Ovary (tissue), 9 donors: Measurements from ENCODE around the gene CCL4. TPM values are rescaled to one million over a fixed set of nuclear protein-coding genes. Genes with fewer than 3 reads are reported as not detected.

Experiments
- DNase-seq, 5 donors: peaks; one replicate each; pipeline ENCODE4 v3.0.0-alpha.2; 2019 to 2020
- H3K27ac ChIP-seq, 2 donors: fragments of 200-600 bp; one replicate each; pipeline versions ENCODE4 v1.5.1 to v1.8.0; 2019 to 2022
- H3K27me3 ChIP-seq: fragments of 200-600 bp; one replicate; pipeline ENCODE4 v1.8.0; 2022
- H3K36me3 ChIP-seq: fragments of 200-600 bp; sonication (generic); one replicate; pipeline ENCODE4 v1.5.1; 2019
- H3K4me1 ChIP-seq: one replicate; pipeline ENCODE4 v1.8.1; 2013; ENCODE audit warnings: mild to moderate bottlenecking, moderate library complexity; ENCODE audit not compliant: insufficient read depth
- H3K4me3 ChIP-seq: fragments of 200-600 bp; sonication (generic); one replicate; pipeline ENCODE4 v1.5.1; 2017
- H3K9me3 ChIP-seq, 2 donors: fragments of 200-600 bp in 1 of 2; sonication (generic) in 1 of 2; one replicate each; pipeline versions ENCODE4 v1.5.1 to v1.8.1; 2013 to 2019; ENCODE audit warnings: mild to moderate bottlenecking in 1 of 2, moderate library complexity in 1 of 2
- CTCF ChIP-seq, 3 donors: fragments of 450-650 bp in 2 of 3; fragments of 200-600 bp in 1 of 3; IDR thresholded peaks; one replicate each; pipeline versions ENCODE4 v1.5.1 to v1.8.0; 2016 to 2022; ENCODE audit warnings: antibody characterized with exemption in 3 of 3, mild to moderate bottlenecking in 1 of 3
- EP300 ChIP-seq: sonication (generic); formaldehyde crosslinking; IDR thresholded peaks from one replicate; pipeline ENCODE4 v1.6.1; 2017; ENCODE audit warnings: antibody characterized with exemption
- POLR2A ChIP-seq: fragments of 450-650 bp; IDR thresholded peaks from one replicate; pipeline ENCODE4 v1.6.1; 2017; ENCODE audit warnings: antibody characterized with exemption, mild to moderate bottlenecking, moderate library complexity
- WGBS, 3 donors: extraction: QIAGEN DNeasy Blood & Tissue Kit in 1 of 3; methylation state at CpG; one replicate each; pipeline versions ENCODE4 v1.1.5 to v1.1.7; 2013 to 2017; 5-methylcytosine and 5-hydroxymethylcytosine counted together
- intact Hi-C, 4 donors: fragments of 100-400 bp; cut with DNase I; formaldehyde crosslinking; loops; one replicate each; pipeline versions ENCODE4 v1.11.0 to v1.15.1; 2022 to 2023
- polyA plus RNA-seq, 2 donors: library from polyadenylated mRNA; stranded (reverse); fragments of 200-250 nt in 1 of 2; fragments of 350-450 nt in 1 of 2; fragmentation: Illumina TruSeq in 1 of 2; extraction: RNeasy Lipid Tissue Mini Kit (QIAGEN cat#74804) in 1 of 2; gene quantifications; one replicate each; pipeline ENCODE4 v1.2.3, GENCODE V29; 2013 to 2014
- total RNA-seq, 7 donors: library from RNA; depleted of rRNA in 2 of 7; stranded (reverse); fragments of >200 nt in 2 of 7; fragmentation: NEBNext Ultra II Directional in 3 of 7; extraction: Animal tissue kit (Norgen Biotek cat#: 25700) in 3 of 7; gene quantifications; one replicate each; pipeline versions ENCODE4 v1.1.0 to v1.2.4, GENCODE V29; 2016 to 2023
- donor health status: DM: no; HTN: no; CAD: no; lungs with moderate emphysema.
- donor health status: DM: no; HTN: no; CAD: no.
- donor health status: Bipolar disorder and iron deficiency.
- donor health status: DM: yes; HTN: yes; CAD: no.
- donor health status: DM: no; HTN: no; CAD: no.
- donor health status: DM: yes; HTN: yes; CAD: no.

CCL4 gene
- total and polyA plus RNA-seq, 9 donors, result 1.1 to 17.2 (median 2.3) TPM

GRCh38 chr17:36088670-36089338 is 14.8 kb upstream of the CCL4 start:
- H3K4me3 ChIP-seq, result no peak overlapping the region
- WGBS, 3 donors, result 70 to 82% (median 79%) methylated on average over 14 of the region's 14 CpGs
- DNase-seq, result no peak

DNA sequence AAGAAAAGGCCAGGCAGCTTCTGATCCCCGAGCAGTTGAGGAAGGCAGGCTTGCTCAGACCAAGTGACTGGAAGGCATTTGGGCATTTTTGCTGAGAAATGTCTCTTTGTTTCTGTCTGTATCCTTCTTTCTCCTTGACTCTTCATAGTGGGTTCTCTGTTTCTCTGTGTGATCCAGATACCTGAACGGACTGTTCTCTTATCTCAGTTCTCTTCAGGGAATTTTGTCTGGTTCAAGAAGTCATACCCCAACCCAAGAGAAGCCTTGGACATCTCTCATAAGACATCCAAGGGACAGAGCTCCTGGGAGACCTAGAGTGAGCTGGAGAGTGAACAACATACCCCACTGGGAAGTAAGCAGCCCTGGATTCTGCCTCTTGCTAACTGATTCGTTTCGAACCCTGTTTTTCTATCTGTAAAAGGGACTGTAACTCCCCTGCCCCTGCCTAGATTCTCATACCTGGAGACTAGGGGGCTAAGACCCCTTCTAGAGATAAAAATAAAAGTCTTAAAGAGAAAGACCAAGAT is 14.2 kb upstream of the CCL4 start:
- no peaks in the 10 kb centered on the region for H3K9me3 ChIP-seq
- DNase-seq, result no peak
- TF ChIP-seq EP300 (no peak), CTCF (IDR thresholded peaks at IDR 0.05) (no peak), POLR2A (no peak)
- H3K27ac ChIP-seq, result no peak overlapping the region
- intact Hi-C loops, result loop anchor here in 1 of 4 donors (5.0 kb wide), 1 partner anchor 1192 kb away; no protein-coding TSS in a partner anchor
- H3K4me3 ChIP-seq, result no peak overlapping the region
- H3K4me1 ChIP-seq, result no peaks in the 10 kb centered on the region
- H3K27me3 ChIP-seq, result no peaks in the 10 kb centered on the region
- no peaks in the 10 kb centered on the region for H3K36me3 ChIP-seq
- WGBS, 3 donors, result 69 to 73% (median 69%) methylated on average over 4 of the region's 4 CpGs

More at GRCh38 chr17:36088670-36089338, 14.8 kb upstream of the CCL4 start:
- H3K27ac ChIP-seq, result no peak overlapping the region
- TF ChIP-seq POLR2A (no peak), EP300 (no peak), CTCF (IDR thresholded peaks at IDR 0.05) (no peak)
- no peaks in the 10 kb centered on the region for H3K36me3 ChIP-seq
- no peaks in the 10 kb centered on the region for H3K9me3 ChIP-seq
- H3K4me1 ChIP-seq, result no peaks in the 10 kb centered on the region
- intact Hi-C loops, result loop anchor here in 1 of 4 donors (5.0 kb wide), 1 partner anchor 1192 kb away; no protein-coding TSS in a partner anchor
- H3K27me3 ChIP-seq, result no peaks in the 10 kb centered on the region

GRCh38 chr17:36089888-36090836 is 13.5 kb upstream of the CCL4 start, which contains the start of gene CCL3:
Gene CCL3, minus strand, starts transcription at chr17:36090143. Its CDS starts 85 bp downstream, at chr17:36090058.
- no peak for DNase-seq

More at GRCh38 chr17:36089888-36090836, 13.5 kb upstream of the CCL4 start, which contains the start of gene CCL3:
- no peaks in the 10 kb centered on the region for H3K9me3 ChIP-seq
- no peaks in the 10 kb centered on the region for H3K27me3 ChIP-seq
- no peak within 1 kb of the TSS for H3K4me3 ChIP-seq
- H3K36me3 ChIP-seq, result no peaks in the 10 kb centered on the region
- no peak within 1 kb of the TSS for H3K27ac ChIP-seq
- no peak for TF ChIP-seq CTCF (IDR thresholded peaks at IDR 0.05)
- no peak for TF ChIP-seq EP300
- TF ChIP-seq POLR2A, result no peak
- WGBS, 3 donors, result 63 to 77% (median 67%) methylated on average over 9 of the region's 9 CpGs
- H3K4me1 ChIP-seq, result no peaks in the 10 kb centered on the region
- intact Hi-C loops, result loop anchor here in 1 of 4 donors (5.0 kb wide), 1 partner anchor 1193 kb away; no protein-coding TSS in a partner anchor
